Neural cell (in vitro differentiated cells): ENCODE data around the gene CILP. TPM values are rescaled to one million over a fixed set of nuclear protein-coding genes. Genes with fewer than 3 reads are reported as not detected.

Source experiments
- H2AFZ ChIP-seq: fragments of 200-600, 300-800 bp; sonication (generic), shearing (Covaris generic); 2 replicates; pipeline ENCODE4 v1.6.0; 2014; ENCODE audit warnings: low read depth, mild to moderate bottlenecking, antibody characterized with exemption, low read length, moderate library complexity
- H3F3A ChIP-seq: fragments of 200-600 bp; shearing (Covaris generic); 2 replicates; pipeline ENCODE4 v1.6.1; 2016; ENCODE audit warnings: mild to moderate bottlenecking, moderate library complexity, mixed read lengths, antibody characterized with exemption, low read length; ENCODE audit not compliant: insufficient read depth, poor library complexity, severe bottlenecking
- H3K27ac ChIP-seq: fragments of 200-600, 300-800 bp; sonication (generic), shearing (Covaris generic); 2 replicates; pipeline ENCODE4 v1.5.1; 2014; ENCODE audit warnings: mild to moderate bottlenecking, low read length, moderate library complexity
- H3K27me3 ChIP-seq: fragments of 300-800, 200-600 bp; sonication (generic), shearing (Covaris generic); 2 replicates; pipeline ENCODE4 v1.6.0; 2014; ENCODE audit warnings: mild to moderate bottlenecking, low read depth, low read length, moderate library complexity; ENCODE audit not compliant: insufficient read depth
- H3K36me3 ChIP-seq: fragments of 300-800, 200-600 bp; sonication (generic), shearing (Covaris generic); 2 replicates; pipeline ENCODE4 v1.5.1; 2014; ENCODE audit warnings: mild to moderate bottlenecking, antibody characterized with exemption, low read length, moderate library complexity; ENCODE audit not compliant: insufficient read depth
- H3K4me2 ChIP-seq: fragments of 300-800, 200-600 bp; sonication (generic), shearing (Covaris generic); 2 replicates; pipeline ENCODE4 v1.6.0; 2014; ENCODE audit warnings: mild to moderate bottlenecking, low read length
- H3K4me3 ChIP-seq: fragments of 300-800, 200-600 bp; sonication (generic), shearing (Covaris generic); 2 replicates; pipeline ENCODE4 v1.5.1; 2014; ENCODE audit warnings: mild to moderate bottlenecking, low read length, moderate library complexity
- H3K79me2 ChIP-seq: fragments of 200-600 bp; shearing (Covaris generic); replicated peaks from 2 replicates; pipeline ENCODE4 v1.6.0; 2014; ENCODE audit warnings: mild to moderate bottlenecking, low read length, moderate library complexity; ENCODE audit not compliant: insufficient read depth
- H3K9ac ChIP-seq: fragments of 300-800, 200-600 bp; sonication (generic), shearing (Covaris generic); 2 replicates; pipeline ENCODE4 v1.6.1; 2016; ENCODE audit warnings: mild to moderate bottlenecking, low read length, mixed read lengths
- H3K9me2 ChIP-seq: fragments of 200-600 bp; shearing (Covaris generic); 2 replicates; pipeline ENCODE4 v1.6.1; 2016; ENCODE audit warnings: mild to moderate bottlenecking, low read length, mixed read lengths; ENCODE audit not compliant: insufficient read depth
- H3K9me3 ChIP-seq: fragments of 200-600, 300-800 bp; sonication (generic), shearing (Covaris generic); 2 replicates; pipeline ENCODE4 v1.6.1; 2016; ENCODE audit warnings: mild to moderate bottlenecking, mixed run types, low read length, moderate library complexity, mixed read lengths
- H4K20me1 ChIP-seq: fragments of 200-600 bp; shearing (Covaris generic); 2 replicates; pipeline ENCODE4 v1.6.1; 2016; ENCODE audit warnings: mild to moderate bottlenecking, mixed run types; ENCODE audit not compliant: insufficient read depth
- CTCF ChIP-seq: fragments of 450-650 bp; IDR thresholded peaks from 2 replicates; pipeline ENCODE4 v1.5.1; 2014; ENCODE audit warnings: antibody characterized with exemption, mild to moderate bottlenecking, moderate library complexity; ENCODE audit not compliant: poor library complexity, severe bottlenecking
- EP300 ChIP-seq: fragments of 450-650 bp; conservative IDR thresholded peaks from 2 replicates; pipeline ENCODE4 v1.6.1; 2014; ENCODE audit warnings: antibody characterized with exemption, mild to moderate bottlenecking, moderate library complexity; ENCODE audit not compliant: poor library complexity, severe bottlenecking
- EZH2 ChIP-seq: fragments of 200-600, 300-800 bp; shearing (Covaris generic), sonication (generic); IDR thresholded peaks from 2 replicates; pipeline ENCODE4 v1.6.1; 2014; ENCODE audit warnings: antibody characterized with exemption, low read length, borderline replicate concordance, mild to moderate bottlenecking; ENCODE audit not compliant: insufficient read depth, poor library complexity, severe bottlenecking
- MXI1 ChIP-seq: fragments of 450-650 bp; conservative IDR thresholded peaks from 2 replicates; pipeline ENCODE4 v1.6.1; 2014; ENCODE audit warnings: antibody characterized with exemption, mild to moderate bottlenecking; ENCODE audit not compliant: poor library complexity, severe bottlenecking
- POLR2AphosphoS5 ChIP-seq: IDR thresholded peaks from 2 replicates; pipeline ENCODE4 v1.6.1; 2012
- RAD21 ChIP-seq: fragments of 450-650 bp; conservative IDR thresholded peaks from 2 replicates; pipeline ENCODE4 v1.6.1; 2014; ENCODE audit warnings: antibody characterized with exemption, mild to moderate bottlenecking, moderate library complexity
- REST ChIP-seq: IDR thresholded peaks from 2 replicates; pipeline ENCODE4 v1.6.1; 2012; ENCODE audit warnings: borderline replicate concordance
- SMC3 ChIP-seq: fragments of 450-650 bp; conservative IDR thresholded peaks from 2 replicates; pipeline ENCODE4 v1.6.1; 2014; ENCODE audit warnings: antibody characterized with exemption, mild to moderate bottlenecking, moderate library complexity; ENCODE audit not compliant: poor library complexity
- TAF1 ChIP-seq: IDR thresholded peaks from 2 replicates; pipeline ENCODE4 v1.6.1; 2012; ENCODE audit warnings: low read depth
- polyA plus RNA-seq: library from polyadenylated mRNA; depleted of rRNA; stranded (reverse); fragments of >200 nt; gene quantifications from 2 replicates; pipeline ENCODE4 v1.2.3, GENCODE V29; 2014

Gene CILP
- polyA plus RNA-seq, 1 donor from 2014 or later = 1.4 TPM

DNA sequence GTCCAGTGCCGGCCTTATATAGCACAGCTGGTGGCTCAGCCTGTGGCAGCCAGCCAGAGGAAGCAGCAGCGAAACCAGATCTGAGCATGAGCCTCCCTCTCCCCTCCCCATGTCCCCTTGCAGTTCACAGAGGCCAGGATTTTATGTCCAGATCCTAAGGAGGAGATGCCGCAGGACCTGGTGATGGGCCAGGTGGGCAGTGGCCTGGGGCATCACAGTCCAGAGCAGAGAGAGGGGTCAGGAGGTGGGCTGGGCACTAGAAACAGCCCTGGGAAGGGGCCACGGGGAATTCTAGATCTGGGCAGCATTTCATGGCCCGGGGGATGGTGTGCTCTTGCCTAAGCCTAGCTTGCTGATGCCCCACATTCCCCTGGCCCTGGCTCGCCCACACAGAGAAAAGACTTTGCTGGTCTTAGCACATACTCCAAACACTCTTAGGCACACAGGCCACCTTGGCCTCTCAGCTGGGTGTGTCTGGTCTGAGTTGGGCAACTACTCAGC, 259 bp upstream of the CILP start:
- Histone ChIP-seq H3K9me3 (no peaks in the 10 kb centered on the region), H3K79me2 (no peaks in the 10 kb centered on the region), H3K9ac (no peak overlapping the region), H3K9me2 (no peaks in the 10 kb centered on the region), H3K27ac (no peak overlapping the region), H3K27me3 (no peaks in the 10 kb centered on the region), H2AFZ (no peak overlapping the region), H3K4me3 (no peak overlapping the region), H4K20me1 (no peaks in the 10 kb centered on the region), H3F3A (no peaks in the 10 kb centered on the region), H3K4me2 (no peak overlapping the region), H3K36me3 (no peaks in the 10 kb centered on the region)
- no peak for TF ChIP-seq MXI1
- no peak for TF ChIP-seq EZH2
- TF ChIP-seq RAD21 = no peak
- TF ChIP-seq POLR2AphosphoS5 = no peak
- no peak for TF ChIP-seq SMC3
- no peak for TF ChIP-seq EP300
- no peak for TF ChIP-seq TAF1
- TF ChIP-seq CTCF = no peak
- no peak for TF ChIP-seq REST

GRCh38 chr15:65209701-65210643, 1.3 kb downstream of the CILP start:
- Histone ChIP-seq H4K20me1 (no peaks in the 10 kb centered on the region), H3K9me2 (no peaks in the 10 kb centered on the region), H3K9me3 (no peaks in the 10 kb centered on the region), H3K79me2 (no peaks in the 10 kb centered on the region), H3F3A (no peaks in the 10 kb centered on the region), H3K27ac (no peak overlapping the region), H3K4me2 (no peak overlapping the region), H3K4me3 (no peak overlapping the region), H2AFZ (no peak overlapping the region), H3K27me3 (no peaks in the 10 kb centered on the region), H3K36me3 (no peaks in the 10 kb centered on the region), H3K9ac (no peak overlapping the region)
- no peak for TF ChIP-seq TAF1
- TF ChIP-seq RAD21 = no peak
- no peak for TF ChIP-seq MXI1
- TF ChIP-seq CTCF = no peak
- TF ChIP-seq EP300 = no peak
- no peak for TF ChIP-seq EZH2
- no peak for TF ChIP-seq POLR2AphosphoS5
- no peak for TF ChIP-seq SMC3
- TF ChIP-seq REST = no peak
